ENCODE measurements around the gene LAMC3.
"Not testable (repeated sequence)": the region's sequence is repeated elsewhere in the genome, so short reads cannot be mapped to it uniquely, and the experiment has no call there.

The LAMC3 gene

GRCh38 chr9:131112374-131113154 lies 103.6 kb downstream of the LAMC3 start:
- no peak for DNase-seq (ENCODE audit: extremely low read depth in 1 of 2, low read depth in 1 of 2)

DNA sequence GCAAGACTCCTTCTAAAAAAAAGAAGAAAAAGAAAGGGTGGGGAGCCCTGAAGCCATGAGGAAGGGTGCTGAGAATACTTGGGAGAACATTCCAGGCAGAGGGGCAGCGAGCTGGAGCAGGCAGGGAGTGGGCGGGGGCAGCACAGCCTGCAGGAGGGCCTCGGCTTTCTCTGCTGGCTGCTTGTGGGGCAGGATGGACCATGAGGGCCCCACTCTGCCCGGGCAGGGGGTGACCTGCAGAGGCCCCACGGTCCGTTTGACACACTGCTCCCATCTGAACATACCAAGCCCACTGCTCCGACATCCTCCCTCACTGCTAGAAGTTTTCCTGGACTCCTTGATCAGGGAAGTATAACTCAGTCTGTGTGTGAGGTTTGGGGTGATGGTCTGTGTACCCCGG lies 104.7 kb downstream of the LAMC3 start:
- no peak for DNase-seq (ENCODE audit: extremely low read depth in 1 of 2, low read depth in 1 of 2)

GRCh38 chr9:131114084-131114535 lies 105.1 kb downstream of the LAMC3 start:
- no peak for DNase-seq (ENCODE audit: extremely low read depth in 1 of 2, low read depth in 1 of 2)

DNA sequence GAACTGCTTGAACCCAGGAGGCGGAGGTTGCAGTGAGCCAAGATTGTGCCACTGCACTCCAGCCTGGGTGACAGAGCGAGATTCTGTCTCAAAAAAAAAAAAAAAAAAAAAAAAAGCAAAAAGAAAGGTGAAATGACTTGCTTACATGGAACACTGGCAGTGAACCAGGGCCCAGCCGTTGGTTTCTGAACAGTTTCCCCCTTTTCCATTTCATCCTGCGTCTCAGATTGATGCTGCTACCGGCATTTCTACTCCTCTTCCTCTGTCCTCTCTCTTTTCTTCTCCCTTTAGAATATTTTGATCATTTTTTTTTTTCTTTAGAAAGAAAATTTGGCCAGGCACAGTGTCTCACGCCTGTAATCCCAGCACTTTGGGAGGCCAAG lies 106.4 kb downstream of the LAMC3 start:
- not testable (repeated sequence) for DNase-seq (ENCODE audit: extremely low read depth in 1 of 2, low read depth in 1 of 2)

- no peak for DNase-seq (ENCODE audit: extremely low read depth in 1 of 2, low read depth in 1 of 2)
These were observed 107.5 kb downstream of the LAMC3 start for GRCh38 chr9:131116281-131117120.

DNA sequence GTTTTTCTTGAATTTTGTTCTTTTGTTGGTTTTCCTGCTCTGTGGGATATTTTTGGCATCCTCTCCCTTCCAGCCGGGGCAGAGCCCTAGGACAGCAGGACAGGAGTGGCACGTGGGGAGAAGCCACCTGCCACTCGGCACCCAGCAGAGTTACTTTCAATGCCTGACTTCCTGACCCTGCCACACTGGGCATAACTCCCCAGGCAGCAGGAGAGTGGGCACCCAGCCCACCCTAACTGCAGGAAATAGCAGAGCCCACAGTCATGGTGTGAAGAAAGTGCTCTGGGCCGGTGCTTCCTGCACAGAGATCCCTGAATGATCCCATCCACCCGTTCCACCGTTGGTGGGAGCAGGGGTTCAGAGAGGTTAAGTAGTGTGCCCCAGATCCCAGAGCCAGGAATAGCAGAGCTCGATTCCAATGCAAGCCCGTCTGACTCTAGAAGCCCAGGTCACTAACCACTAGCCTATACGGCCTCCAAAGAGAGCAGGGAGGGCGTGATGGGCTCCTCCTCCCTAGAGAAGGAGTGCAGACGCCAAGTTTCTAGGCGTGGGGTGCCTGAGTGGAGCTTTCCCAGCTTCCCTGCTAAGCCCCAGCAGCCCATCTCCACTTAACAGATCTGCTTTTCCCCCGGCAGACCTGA lies 108.3 kb downstream of the LAMC3 start:
- no peak for DNase-seq (ENCODE audit: extremely low read depth in 1 of 2, low read depth in 1 of 2)

- no peak for DNase-seq (ENCODE audit: extremely low read depth in 1 of 2, low read depth in 1 of 2)
These were observed 108.8 kb downstream of the LAMC3 start for GRCh38 chr9:131117762-131118145.

DNA sequence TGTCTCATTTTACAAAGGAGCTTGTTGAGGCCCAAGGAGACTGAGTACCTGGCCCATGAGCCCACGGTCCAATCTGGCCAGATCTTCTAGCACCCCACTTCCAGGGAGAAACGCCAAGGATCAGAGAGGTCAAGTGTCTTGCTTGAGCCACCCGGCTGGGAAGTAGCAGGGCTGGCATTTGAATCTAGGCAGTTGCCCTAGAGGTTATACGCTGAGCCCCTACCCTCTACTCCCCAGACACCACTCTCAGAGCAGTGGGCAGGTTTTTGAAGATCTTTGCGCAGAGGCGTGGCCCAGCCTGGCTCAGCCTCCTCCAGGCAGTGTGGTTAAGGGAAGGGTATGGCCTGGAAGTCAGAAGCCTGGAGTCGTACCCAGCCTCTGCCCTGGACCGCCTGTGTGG lies 110.6 kb downstream of the LAMC3 start:
- no peak for DNase-seq (ENCODE audit: extremely low read depth in 1 of 2, low read depth in 1 of 2)

- no peak for DNase-seq (ENCODE audit: extremely low read depth in 1 of 2, low read depth in 1 of 2)
These were observed 111.8 kb downstream of the LAMC3 start for GRCh38 chr9:131120620-131121228.

GRCh38 chr9:131121346-131121745 lies 112.4 kb downstream of the LAMC3 start:
- no peak for DNase-seq (ENCODE audit: extremely low read depth in 1 of 2, low read depth in 1 of 2)

DNA sequence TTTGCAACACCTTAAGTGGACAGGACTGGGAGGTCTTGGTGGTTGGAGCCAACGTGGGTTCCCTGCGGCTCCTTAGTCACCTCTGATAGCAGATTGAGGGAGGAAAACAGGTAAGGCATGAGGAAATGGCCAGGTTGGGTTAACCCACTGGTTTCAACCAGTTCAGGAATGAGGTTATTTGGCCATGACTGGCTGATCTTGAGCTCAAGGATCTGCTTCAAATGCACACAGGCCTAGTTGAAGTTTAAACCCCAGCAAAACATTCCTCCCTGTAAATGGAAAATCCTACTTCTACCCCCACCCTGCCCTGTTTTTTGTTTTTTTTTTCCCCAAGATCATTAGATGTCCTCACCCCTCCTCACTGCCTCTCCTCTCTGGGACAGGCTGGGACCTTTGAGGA lies 113.2 kb downstream of the LAMC3 start:
- DNase-seq (ENCODE audit: extremely low read depth in 1 of 2, low read depth in 1 of 2): no peak

DNA sequence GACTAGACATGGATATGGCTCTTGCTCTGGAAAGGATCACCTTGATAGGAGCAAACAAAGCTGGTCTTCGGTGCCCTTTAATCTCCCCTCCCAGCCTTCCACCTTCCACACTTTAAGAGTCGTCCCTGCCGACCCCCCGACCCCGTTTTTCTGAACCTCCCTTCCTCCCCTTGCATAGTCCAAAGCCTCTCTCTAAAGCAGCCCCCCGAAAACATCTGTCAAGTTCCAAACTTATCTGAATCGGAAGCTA lies 116.0 kb downstream of the LAMC3 start:
- DNase-seq (ENCODE audit: extremely low read depth in 1 of 2, low read depth in 1 of 2): no peak

GRCh38 chr9:131125288-131126058 lies 116.5 kb downstream of the LAMC3 start, which contains the start of gene NUP214:
Gene NUP214 (plus strand): TSS chr9:131125586. CDS start chr9:131125705, 119 bp downstream.
- DNase-seq (ENCODE audit: extremely low read depth in 1 of 2, low read depth in 1 of 2): peak; percentile 98 to 100

DNA sequence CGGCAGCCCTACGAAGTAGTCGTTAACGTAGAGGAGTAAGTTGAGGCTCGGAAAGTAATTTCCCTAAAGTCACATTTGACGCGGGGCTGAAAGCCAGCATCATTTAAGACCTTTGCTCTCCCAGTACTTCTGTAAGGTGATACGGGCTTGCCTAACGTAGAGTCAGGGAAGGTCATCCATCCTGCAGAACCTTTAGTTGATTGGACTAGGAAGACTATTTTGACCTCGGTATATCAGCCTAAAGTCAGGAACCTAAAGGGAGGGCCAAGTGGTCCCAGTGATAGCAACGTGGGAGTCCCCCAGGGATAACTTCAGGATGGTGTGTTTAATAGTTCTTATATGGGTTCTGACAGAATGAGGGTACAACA lies 117.1 kb downstream of the LAMC3 start:
- DNase-seq (ENCODE audit: extremely low read depth in 1 of 2, low read depth in 1 of 2): no peak

DNA sequence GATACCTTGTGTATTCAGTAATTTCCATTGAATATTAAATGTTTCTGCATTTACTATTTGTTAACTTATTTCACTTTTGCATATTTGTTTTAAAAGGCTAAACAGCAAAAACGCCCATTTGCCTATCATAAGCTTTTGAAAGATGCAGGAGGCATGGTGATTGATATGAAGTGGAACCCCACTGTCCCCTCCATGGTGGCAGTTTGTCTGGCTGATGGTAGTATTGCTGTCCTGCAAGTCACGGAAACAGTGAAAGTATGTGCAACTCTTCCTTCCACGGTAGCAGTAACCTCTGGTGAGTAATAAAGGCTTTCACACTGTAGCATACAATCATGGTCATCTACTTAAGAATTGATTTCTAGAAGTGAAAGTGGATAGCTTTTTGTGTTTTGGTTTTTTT lies 120.2 kb downstream of the LAMC3 start:
- DNase-seq (ENCODE audit: extremely low read depth in 1 of 2, low read depth in 1 of 2): no peak

GRCh38 chr9:131138676-131139075 lies 129.7 kb downstream of the LAMC3 start:
- no peak for DNase-seq (ENCODE audit: extremely low read depth in 1 of 2, low read depth in 1 of 2)

DNA sequence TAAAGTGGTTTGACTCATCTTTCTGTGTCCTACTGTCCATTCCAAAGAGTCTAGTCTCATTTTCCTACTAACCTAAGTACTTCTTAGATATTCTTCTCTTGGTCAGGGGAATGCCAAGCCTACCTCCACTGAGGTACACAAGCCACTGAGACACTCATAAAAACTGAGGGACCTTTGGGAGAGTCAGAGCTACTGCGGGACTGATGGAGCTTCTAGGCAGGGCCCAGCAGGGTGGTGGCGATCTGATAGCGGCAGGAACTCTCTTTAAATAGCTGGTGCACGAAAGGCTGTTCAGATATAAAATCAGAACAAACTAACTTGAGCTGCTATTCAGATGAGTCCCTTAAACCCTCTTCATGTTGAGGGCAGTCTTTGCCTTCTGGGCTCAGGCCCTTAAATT lies 131.1 kb downstream of the LAMC3 start:
- DNase-seq (ENCODE audit: extremely low read depth in 1 of 2, low read depth in 1 of 2): no peak

DNA sequence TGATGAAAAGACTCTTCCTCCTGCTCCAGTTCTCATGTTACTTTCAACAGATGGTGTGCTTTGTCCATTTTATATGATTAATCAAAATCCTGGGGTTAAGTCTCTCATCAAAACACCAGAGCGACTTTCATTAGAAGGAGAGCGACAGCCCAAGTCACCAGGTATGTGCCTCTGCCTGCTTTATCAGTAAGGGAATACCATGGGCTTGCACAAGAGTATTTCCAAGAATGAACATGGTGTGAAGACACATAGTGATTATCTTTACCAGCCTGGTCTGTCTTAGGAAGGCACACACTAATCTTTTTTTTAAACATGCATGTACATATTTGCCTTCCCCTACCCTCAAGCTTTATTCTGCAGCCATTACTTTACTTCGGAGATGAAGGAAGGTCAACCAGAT lies 131.6 kb downstream of the LAMC3 start:
- no peak for DNase-seq (ENCODE audit: extremely low read depth in 1 of 2, low read depth in 1 of 2)

- no peak for DNase-seq (ENCODE audit: extremely low read depth in 1 of 2, low read depth in 1 of 2)
These were observed 133.2 kb downstream of the LAMC3 start for GRCh38 chr9:131142160-131142559.

Data from activated CD8-positive, alpha-beta memory T cell treated with anti-CD3 and anti-CD28 coated beads for 1 hour (primary cell).